Embryonic facial prominence (tissue), 1 donor: ENCODE measurements around the gene PRDM15.

ENCODE experiments used
- DNase-seq: peaks from one replicate; pipeline ENCODE4 v3.0.0-alpha.2; 2016; ENCODE audit errors: extremely low spot score

The PRDM15 gene

GRCh38 chr21:41779659-41780058, 99.5 kb downstream of the PRDM15 start:
- no peak for DNase-seq

DNA sequence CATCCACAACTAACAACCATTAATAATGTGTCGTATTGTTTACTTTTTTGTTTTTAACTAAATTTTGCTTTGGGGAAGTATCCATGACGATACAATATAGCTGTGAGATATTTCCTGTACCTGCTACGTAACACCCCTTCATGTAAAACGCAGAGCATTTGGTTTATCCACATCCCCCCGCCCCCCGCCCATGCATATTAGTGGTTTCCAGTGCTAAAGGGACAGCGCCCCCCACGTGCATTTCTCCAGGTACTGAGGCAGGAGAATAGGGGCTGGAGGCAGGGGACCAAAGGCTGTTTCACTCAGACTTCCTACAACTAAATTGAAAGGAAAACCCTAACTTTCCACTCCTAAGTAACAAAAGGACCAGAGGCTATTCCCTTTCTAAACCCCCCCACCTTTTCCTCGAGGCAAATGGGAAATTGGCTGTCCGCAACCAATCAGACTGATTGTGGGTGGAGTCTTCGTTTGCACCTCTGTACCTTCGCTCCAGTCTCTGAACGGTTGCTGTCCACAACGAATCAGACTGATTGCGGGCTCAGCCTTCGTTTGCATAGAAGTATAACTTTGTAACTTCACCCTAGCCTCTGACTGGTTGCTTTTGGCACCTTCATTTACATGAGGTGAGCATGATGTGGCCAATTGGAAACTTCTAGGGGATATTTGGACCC, 100.1 kb downstream of the PRDM15 start:
- DNase-seq = no peak

DNA sequence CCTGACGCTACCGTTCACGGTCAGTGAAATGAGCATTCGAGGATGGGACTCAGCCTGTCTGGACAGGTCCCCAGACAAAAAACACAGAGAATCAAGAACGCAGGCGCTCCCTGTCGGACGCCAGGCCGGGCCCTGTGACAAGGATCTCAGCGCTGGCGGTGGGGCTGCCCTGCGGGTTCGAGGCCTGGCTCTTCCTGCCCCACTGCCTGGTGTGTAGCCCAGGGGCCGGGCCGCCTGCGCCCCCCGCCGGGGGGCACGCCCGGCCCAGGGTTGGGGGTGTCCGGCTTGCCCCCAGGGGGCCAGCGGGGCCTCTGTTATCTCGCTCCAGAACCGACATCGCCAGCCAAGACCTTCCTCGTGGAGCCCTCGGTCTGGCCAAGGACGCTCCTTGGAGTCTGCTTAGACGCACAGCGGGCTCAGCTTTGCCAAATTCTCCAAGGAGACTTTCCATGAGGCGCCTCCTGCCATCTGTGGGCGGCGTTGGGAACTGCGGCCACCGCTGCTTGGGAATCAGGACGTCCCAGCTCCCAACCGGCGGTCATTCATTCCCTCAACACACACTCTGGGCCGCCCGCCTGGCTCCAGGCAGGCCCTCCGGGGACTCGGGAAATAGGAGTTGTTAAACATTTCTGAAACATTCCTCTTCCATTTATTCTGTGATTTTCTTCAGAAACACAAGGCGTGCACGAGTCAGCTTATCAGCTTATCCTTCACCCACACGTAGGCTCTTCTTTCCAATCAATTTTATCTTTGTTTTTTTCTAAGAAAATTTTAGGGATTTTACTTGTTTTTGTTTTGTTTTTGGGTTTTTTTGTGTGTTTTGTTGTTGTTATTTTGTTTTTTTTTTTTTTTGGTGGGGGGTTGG, 101.0 kb downstream of the PRDM15 start:
- no peak for DNase-seq

- no peak for DNase-seq
These were observed 102.4 kb downstream of the PRDM15 start for GRCh38 chr21:41776778-41777177.

DNA sequence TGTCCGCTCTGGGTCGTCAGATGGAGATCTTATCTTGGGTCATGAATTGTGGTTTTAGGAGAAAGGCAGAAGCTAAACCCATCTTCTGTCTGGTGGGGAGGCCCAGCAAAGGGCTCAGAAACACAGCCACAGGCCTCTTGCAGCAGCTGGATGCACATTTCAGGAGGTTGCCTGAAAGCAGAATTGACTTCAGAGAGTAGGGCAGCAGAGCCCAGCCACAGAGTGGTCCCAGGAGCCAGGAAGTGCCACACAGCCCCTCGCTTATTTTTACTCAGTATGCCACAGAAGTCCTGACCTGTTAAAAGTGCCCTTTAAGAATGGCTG, 104.0 kb downstream of the PRDM15 start:
- DNase-seq = no peak

GRCh38 chr21:41774467-41775148, 104.5 kb downstream of the PRDM15 start:
- no peak for DNase-seq

GRCh38 chr21:41772351-41773080, 106.6 kb downstream of the PRDM15 start:
- DNase-seq = no peak

DNA sequence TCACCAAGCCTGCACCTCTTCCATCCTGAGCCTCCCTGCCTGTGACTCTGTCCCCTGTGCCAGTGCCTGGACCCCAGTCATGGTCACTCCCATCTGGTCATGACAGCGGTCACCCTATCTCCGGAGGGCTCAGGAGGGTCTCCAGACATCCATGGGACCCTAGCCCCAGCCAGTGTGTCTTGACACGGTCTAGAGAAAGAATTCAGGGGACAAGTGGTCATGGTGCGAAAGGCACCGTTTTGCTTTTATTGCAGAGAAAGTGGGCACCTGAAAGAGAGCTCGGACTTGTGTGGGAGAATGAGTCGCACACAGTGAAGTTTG, 107.6 kb downstream of the PRDM15 start:
- DNase-seq = no peak

DNA sequence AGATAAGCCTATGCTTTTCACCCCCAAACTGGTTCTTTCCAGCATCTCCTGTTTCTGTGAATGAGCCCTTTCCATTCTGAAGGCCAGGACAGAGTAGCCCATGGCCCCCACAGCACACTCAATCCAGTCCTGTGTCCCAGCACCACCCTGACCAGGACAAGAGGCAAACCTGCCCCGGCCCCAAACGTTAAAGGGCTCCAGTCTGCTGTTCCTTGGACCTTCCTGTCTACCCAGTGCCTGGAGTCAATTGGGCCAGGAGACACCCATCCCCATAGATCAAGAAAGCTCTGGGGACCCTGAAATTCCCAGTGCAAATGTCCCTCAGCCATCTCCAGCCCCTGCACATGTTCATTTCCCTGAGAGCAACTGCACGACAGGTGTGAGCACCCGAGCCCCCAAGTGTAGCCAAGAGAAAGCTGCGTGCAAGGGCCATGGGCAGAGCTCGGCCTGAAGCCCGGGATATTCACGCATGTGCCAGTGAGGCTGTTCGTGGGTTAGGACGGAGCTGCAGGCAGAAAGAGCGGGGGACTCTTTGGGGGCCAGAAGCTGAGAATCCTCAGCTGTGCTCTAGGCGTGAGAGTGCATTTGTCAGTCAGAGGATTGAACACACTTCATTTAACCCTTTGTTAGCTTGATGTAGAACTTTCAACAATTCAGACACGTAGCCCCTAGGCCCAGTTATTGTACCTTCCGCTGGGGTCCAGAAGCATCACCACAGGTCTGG, 108.1 kb downstream of the PRDM15 start:
- no peak for DNase-seq

DNA sequence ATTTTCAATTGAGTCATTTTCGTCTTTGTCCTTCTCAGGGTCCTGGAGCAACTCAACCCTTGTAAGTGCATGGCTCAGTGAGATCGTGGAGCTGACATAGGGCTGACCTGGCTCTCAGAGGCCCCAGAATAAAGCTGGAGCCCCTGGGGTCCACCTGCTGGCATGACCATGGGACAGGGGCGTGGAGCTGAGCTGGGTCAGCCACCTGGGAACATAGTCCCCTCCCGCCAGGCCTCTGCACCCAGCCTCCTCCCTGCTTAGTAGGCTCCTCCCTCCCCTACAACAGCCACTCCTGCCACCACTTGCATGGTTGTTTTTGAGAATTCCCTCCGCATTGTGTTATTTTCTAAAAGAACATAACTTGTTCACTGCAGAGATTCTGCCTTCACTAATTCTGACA, 109.2 kb downstream of the PRDM15 start:
- no peak for DNase-seq

DNA sequence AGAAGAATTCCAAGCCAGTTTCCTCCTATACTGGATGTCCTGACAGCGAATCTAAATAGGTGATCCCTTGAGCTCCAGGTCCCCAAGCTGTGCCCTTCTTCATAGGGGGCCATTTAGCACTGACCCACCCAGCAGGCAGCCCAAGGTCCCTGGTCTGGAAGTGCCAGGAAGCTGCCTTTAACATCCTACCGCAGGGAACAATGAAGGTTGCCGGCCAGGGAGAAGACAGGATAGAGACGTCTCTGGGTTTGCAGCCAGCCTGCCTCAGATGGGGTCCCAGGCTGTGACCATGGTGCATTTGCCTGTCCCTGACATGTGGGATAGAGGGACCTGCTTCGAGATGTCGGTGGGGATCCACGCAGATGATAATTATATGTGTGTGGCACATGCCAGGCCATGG, 109.6 kb downstream of the PRDM15 start:
- DNase-seq = no peak

- no peak for DNase-seq
These were observed 110.0 kb downstream of the PRDM15 start for GRCh38 chr21:41769111-41769510.

- no peak for DNase-seq
These were observed 110.6 kb downstream of the PRDM15 start for GRCh38 chr21:41768437-41769042.

DNA sequence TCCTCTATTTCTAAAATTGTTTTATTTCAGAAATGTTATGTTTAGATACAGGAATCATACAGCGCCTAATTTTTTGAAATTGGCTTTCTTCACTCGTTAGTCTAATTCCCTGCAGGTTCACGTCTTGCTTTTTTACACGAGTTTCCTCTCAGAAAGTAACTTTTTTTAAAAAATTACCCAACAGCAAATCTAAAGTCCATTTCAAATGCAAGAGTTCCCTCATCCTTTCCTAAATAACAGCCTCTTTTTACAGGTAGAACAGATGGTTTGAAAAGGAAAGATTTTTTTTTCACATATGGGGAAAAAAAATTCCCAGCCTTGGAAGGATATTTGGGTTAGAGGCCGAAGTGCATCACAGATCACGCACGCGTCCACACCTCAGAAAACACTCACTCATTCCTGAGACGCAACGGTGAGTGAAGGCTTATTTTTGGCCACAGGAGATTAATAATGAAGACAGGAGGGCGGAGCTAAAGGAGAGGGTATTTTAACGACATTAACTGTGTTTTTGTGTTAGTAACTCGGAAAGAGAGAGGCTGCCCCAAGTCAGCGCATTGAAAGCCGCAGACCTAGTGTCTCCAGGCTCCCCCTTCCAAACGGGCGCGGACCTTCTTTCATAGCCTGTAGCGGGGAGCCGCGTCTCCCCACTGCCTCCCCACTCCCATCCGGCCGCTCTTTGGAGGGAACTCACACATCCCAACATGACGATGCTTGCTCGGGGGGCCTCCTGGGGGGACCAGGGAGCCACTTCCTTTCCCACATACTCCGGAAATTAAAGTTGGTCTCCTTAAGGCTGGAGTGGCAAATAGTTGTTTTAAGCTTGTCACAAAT, 111.3 kb downstream of the PRDM15 start:
- no peak for DNase-seq

- no peak for DNase-seq
These were observed 112.1 kb downstream of the PRDM15 start, which contains the start of gene RIPK4 for GRCh38 chr21:41766883-41767605. Gene RIPK4, minus strand, starts transcription at chr21:41767052. Its CDS starts 11 bp downstream, at chr21:41767041.

DNA sequence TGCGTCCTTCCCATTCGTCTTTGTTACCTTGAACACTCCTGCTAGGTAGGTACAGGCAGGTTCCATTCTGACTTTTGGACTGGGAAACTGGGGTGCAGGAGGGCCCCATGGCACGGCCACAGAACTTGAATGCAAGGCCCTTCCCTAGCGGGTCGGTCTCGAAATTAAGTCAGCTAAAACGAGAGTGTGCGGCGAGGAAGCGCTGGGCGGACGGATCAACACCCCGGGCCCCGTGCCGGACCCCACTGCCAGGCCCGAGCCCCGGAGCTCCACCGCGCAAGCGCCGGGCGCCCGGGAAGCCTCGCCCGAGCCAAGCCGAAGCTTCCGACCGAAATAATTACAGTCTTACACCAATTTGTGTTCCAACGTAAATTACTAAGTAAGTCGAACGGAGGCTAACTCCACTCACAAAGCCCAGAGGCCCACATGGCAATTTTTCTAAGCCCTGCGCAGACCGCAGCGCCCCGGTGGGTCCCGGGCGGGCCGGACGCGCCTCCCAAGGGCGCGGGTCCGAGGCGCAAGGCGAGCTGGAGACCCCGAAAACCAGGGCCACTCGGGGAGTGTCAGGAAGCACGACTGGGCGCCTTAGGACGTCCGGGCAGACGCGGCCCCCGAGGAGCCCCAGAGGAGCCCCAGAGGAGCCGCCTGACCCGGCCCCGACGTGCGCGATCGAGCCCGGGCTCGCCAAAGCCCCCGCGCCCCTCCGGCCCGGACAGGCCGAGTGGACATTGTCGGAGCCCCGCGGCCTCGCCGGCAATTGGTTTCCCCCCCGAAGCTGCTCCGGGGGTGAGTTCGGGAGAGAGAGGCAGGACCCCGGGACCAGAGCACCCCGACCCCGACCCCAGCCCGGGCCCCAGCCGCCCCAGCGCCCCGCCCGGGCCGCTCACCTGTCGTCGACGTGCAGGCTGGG, 112.9 kb downstream of the PRDM15 start:
- no peak for DNase-seq

- DNase-seq = no peak
These were observed 113.7 kb downstream of the PRDM15 start for GRCh38 chr21:41765420-41765821.
